CD8-positive, alpha-beta memory T cell (primary cell): ENCODE results near the gene RAB26. TPM values are rescaled to one million over a fixed set of nuclear protein-coding genes. Genes with fewer than 3 reads are reported as not detected.
"Not testable (repeated sequence)": the region's sequence is repeated elsewhere in the genome, so short reads cannot be mapped to it uniquely, and the experiment has no call there.

Experiments used
- CTCF ChIA-PET: fragments of 350-600 bp; sonication (Branson Sonifier 250); formaldehyde crosslinking; loops from one replicate; lab custom pipeline; 2021; ENCODE audit warnings: antibody characterized with exemption; lab: Charles Lee
- POLR2A ChIA-PET: fragments of 350-600 bp; sonication (Branson Sonifier 250); formaldehyde crosslinking; loops from one replicate; lab custom pipeline; 2021; ENCODE audit warnings: antibody characterized with exemption; lab: Charles Lee
- DNase-seq, 5 donors: peaks; one replicate each; pipeline versions ENCODE4 v3.0.0 to v3.0.0-alpha.2; 2020 to 2022; ENCODE audit warnings: mixed read lengths in 1 of 5
- H3K27ac ChIP-seq: one replicate; pipeline ENCODE4 v1.7.0; 2013; ENCODE audit warnings: low read depth, mild to moderate bottlenecking, low read length, moderate library complexity
- H3K27me3 ChIP-seq: 2 replicates; pipeline ENCODE4 v1.7.0; 2013; ENCODE audit warnings: low read length, mild to moderate bottlenecking; ENCODE audit not compliant: insufficient read depth, poor library complexity, severe bottlenecking
- H3K36me3 ChIP-seq: 2 replicates; pipeline ENCODE4 v1.7.0; 2013; ENCODE audit warnings: mild to moderate bottlenecking, low read length, moderate library complexity; ENCODE audit not compliant: insufficient read depth
- H3K4me1 ChIP-seq: 2 replicates; pipeline ENCODE4 v1.7.0; 2013; ENCODE audit warnings: mild to moderate bottlenecking, low read length, moderate library complexity; ENCODE audit not compliant: insufficient read depth
- H3K4me3 ChIP-seq: 2 replicates; pipeline ENCODE4 v1.7.0; 2013; ENCODE audit warnings: mild to moderate bottlenecking, low read length
- H3K9me3 ChIP-seq: 2 replicates; pipeline ENCODE4 v1.7.0; 2013; ENCODE audit warnings: mild to moderate bottlenecking, low read length
- H3K27ac Mint-ChIP-seq, 8 donors: one replicate each; pipeline ENCODE4 v1.8.0; 2020 to 2021; ENCODE audit warnings: mixed read lengths in 8 of 8, mild to moderate bottlenecking in 6 of 8, inconsistent platforms in 3 of 8, moderate library complexity in 3 of 8
- H3K27me3 Mint-ChIP-seq, 2 donors: one replicate each; pipeline ENCODE4 v1.8.0; 2020 to 2021; ENCODE audit warnings: mixed read lengths in 2 of 2, mild to moderate bottlenecking in 1 of 2, moderate library complexity in 1 of 2
- H3K36me3 Mint-ChIP-seq, 3 donors: one replicate each; pipeline ENCODE4 v1.8.0; 2020 to 2021; ENCODE audit warnings: mixed read lengths in 3 of 3, inconsistent platforms in 1 of 3, mild to moderate bottlenecking in 1 of 3
- H3K4me1 Mint-ChIP-seq, 3 donors: one replicate each; pipeline ENCODE4 v1.8.0; 2020 to 2021; ENCODE audit warnings: mixed read lengths in 3 of 3, inconsistent platforms in 1 of 3, mild to moderate bottlenecking in 1 of 3
- H3K4me3 Mint-ChIP-seq, 7 donors: one replicate each; pipeline ENCODE4 v1.8.0; 2020 to 2021; ENCODE audit warnings: mixed read lengths in 7 of 7, mild to moderate bottlenecking in 6 of 7, moderate library complexity in 4 of 7, inconsistent platforms in 2 of 7
- H3K9me3 Mint-ChIP-seq, 5 donors: one replicate each; pipeline ENCODE4 v1.8.0; 2020 to 2022; ENCODE audit warnings: mixed read lengths in 5 of 5, mild to moderate bottlenecking in 3 of 5, moderate library complexity in 2 of 5, inconsistent platforms in 1 of 5
- polyA plus RNA-seq: library from polyadenylated mRNA; unstranded; fragments of 300-500 nt; fragmentation: Illumina TruSeq; gene quantifications from one replicate; pipeline ENCODE4 v1.2.3, GENCODE V29; 2021
- total RNA-seq, 2 experiments: library from RNA; stranded (reverse); gene quantifications; one replicate each; pipeline ENCODE4 v1.2.3, GENCODE V29; 2021

RAB26 gene
- total and polyA plus RNA-seq, 3 experiments from 2014 or later = 0.20 to 0.75 (median 0.55) TPM

- DNase-seq, H3K4me1 ChIP-seq, H3K4me1 Mint-ChIP-seq, H3K9me3 Mint-ChIP-seq, H3K36me3 ChIP-seq, H3K27ac Mint-ChIP-seq, H3K27me3 Mint-ChIP-seq, H3K4me3 ChIP-seq, H3K4me3 Mint-ChIP-seq, H3K27me3 ChIP-seq, H3K27ac ChIP-seq, H3K9me3 ChIP-seq, CTCF ChIA-PET, POLR2A ChIA-PET: not testable (repeated sequence)
- peaks cover 0 to 23% (median 0%) of the 10 kb centered on the region in 3 donors for H3K36me3 Mint-ChIP-seq
Measured at GRCh38 chr16:2114225-2114624, 34.2 kb upstream of the RAB26 start.

GRCh38 chr16:2114885-2115590, 33.4 kb upstream of the RAB26 start:
- H3K9me3 ChIP-seq, H3K27ac Mint-ChIP-seq, H3K27me3 ChIP-seq, CTCF ChIA-PET, H3K4me3 ChIP-seq, H3K27me3 Mint-ChIP-seq, H3K36me3 ChIP-seq, H3K4me3 Mint-ChIP-seq, POLR2A ChIA-PET, H3K9me3 Mint-ChIP-seq, H3K4me1 ChIP-seq, H3K4me1 Mint-ChIP-seq, H3K27ac ChIP-seq, DNase-seq: not testable (repeated sequence)
- peaks cover 0 to 19% (median 0%) of the 10 kb centered on the region in 3 donors for H3K36me3 Mint-ChIP-seq

GRCh38 chr16:2115591-2115973, 32.8 kb upstream of the RAB26 start:
- no peak for DNase-seq
- no peaks in the 10 kb centered on the region for H3K9me3 ChIP-seq
- no peaks in the 10 kb centered on the region for H3K4me1 ChIP-seq
- Mint-ChIP-seq H3K36me3 (peaks cover 0 to 14% (median 0%) of the 10 kb centered on the region in 3 donors), H3K9me3 (no peaks in the 10 kb centered on the region), H3K4me3 (no peak overlapping the region), H3K27me3 (no peaks in the 10 kb centered on the region), H3K4me1 (peaks cover 0 to 4% (median 3%) of the 10 kb centered on the region in 3 donors), H3K27ac (no peak overlapping the region)
- no peak overlapping the region for H3K4me3 ChIP-seq
- H3K36me3 ChIP-seq = no peaks in the 10 kb centered on the region
- H3K27me3 ChIP-seq = no peaks in the 10 kb centered on the region
- CTCF ChIA-PET = no interaction called here
- no peak overlapping the region for H3K27ac ChIP-seq
- POLR2A ChIA-PET = no interaction called here

GRCh38 chr16:2116428-2116827, 32.0 kb upstream of the RAB26 start:
- H3K27ac ChIP-seq, DNase-seq, CTCF ChIA-PET, H3K36me3 ChIP-seq, H3K9me3 Mint-ChIP-seq, H3K27me3 ChIP-seq, H3K4me3 Mint-ChIP-seq, H3K4me3 ChIP-seq, POLR2A ChIA-PET, H3K27ac Mint-ChIP-seq, H3K4me1 ChIP-seq, H3K9me3 ChIP-seq, H3K4me1 Mint-ChIP-seq, H3K27me3 Mint-ChIP-seq: not testable (repeated sequence)
- H3K36me3 Mint-ChIP-seq = peaks cover 0 to 10% (median 0%) of the 10 kb centered on the region in 3 donors

- H3K4me1 Mint-ChIP-seq, H3K4me3 ChIP-seq, H3K27ac ChIP-seq, CTCF ChIA-PET, H3K4me1 ChIP-seq, H3K4me3 Mint-ChIP-seq, H3K27me3 ChIP-seq, H3K9me3 ChIP-seq, H3K27ac Mint-ChIP-seq, POLR2A ChIA-PET, H3K36me3 ChIP-seq, H3K27me3 Mint-ChIP-seq, DNase-seq, H3K9me3 Mint-ChIP-seq: not testable (repeated sequence)
- peaks cover 0 to 10% (median 0%) of the 10 kb centered on the region in 3 donors for H3K36me3 Mint-ChIP-seq
Measured at GRCh38 chr16:2117341-2117740, 31.1 kb upstream of the RAB26 start.

GRCh38 chr16:2117960-2118722, 30.3 kb upstream of the RAB26 start:
- H3K4me1 Mint-ChIP-seq = peaks cover 4 to 11% (median 5%) of the 10 kb centered on the region in 3 donors
- H3K4me3 ChIP-seq, H3K9me3 Mint-ChIP-seq, H3K36me3 ChIP-seq, DNase-seq, POLR2A ChIA-PET, CTCF ChIA-PET, H3K9me3 ChIP-seq, H3K27ac Mint-ChIP-seq, H3K27ac ChIP-seq, H3K4me3 Mint-ChIP-seq, H3K4me1 ChIP-seq, H3K27me3 Mint-ChIP-seq, H3K27me3 ChIP-seq, H3K36me3 Mint-ChIP-seq: not testable (repeated sequence)

- H3K36me3 Mint-ChIP-seq, H3K9me3 Mint-ChIP-seq, DNase-seq, H3K36me3 ChIP-seq, H3K27me3 Mint-ChIP-seq, H3K9me3 ChIP-seq, H3K4me1 ChIP-seq, H3K4me3 ChIP-seq, H3K4me3 Mint-ChIP-seq, H3K27ac ChIP-seq, H3K27me3 ChIP-seq, POLR2A ChIA-PET: not testable (repeated sequence)
- CTCF ChIA-PET = interaction anchor here (0.8 to 3.4 kb wide), 4 partner anchors 19 to 99 kb away, joined by 3 to 20 read pairs (median 4); no protein-coding TSS in a partner anchor
- H3K4me1 Mint-ChIP-seq = peaks cover 4 to 20% (median 8%) of the 10 kb centered on the region in 3 donors
- peak overlapping the region in 2 of 8 donors; percentile 54 to 86 for H3K27ac Mint-ChIP-seq
Measured at GRCh38 chr16:2121325-2121724, 27.1 kb upstream of the RAB26 start.

- no peaks in the 10 kb centered on the region for H3K9me3 ChIP-seq
- Mint-ChIP-seq H3K4me3 (no peak overlapping the region), H3K9me3 (no peaks in the 10 kb centered on the region), H3K36me3 (no peaks in the 10 kb centered on the region), H3K27ac (no peak overlapping the region), H3K4me1 (peaks cover 6 to 22% (median 10%) of the 10 kb centered on the region in 3 donors), H3K27me3 (no peaks in the 10 kb centered on the region)
- CTCF ChIA-PET = interaction anchor here (0.8 to 3.4 kb wide), 4 partner anchors 18 to 99 kb away, joined by 3 to 20 read pairs (median 4); no protein-coding TSS in a partner anchor
- no peaks in the 10 kb centered on the region for H3K36me3 ChIP-seq
- H3K4me1 ChIP-seq = no peaks in the 10 kb centered on the region
- POLR2A ChIA-PET = no interaction called here
- H3K27me3 ChIP-seq = no peaks in the 10 kb centered on the region
- no peak overlapping the region for H3K27ac ChIP-seq
- no peak overlapping the region for H3K4me3 ChIP-seq
- no peak for DNase-seq
Measured at GRCh38 chr16:2121853-2122252, 26.6 kb upstream of the RAB26 start.
